Astrocyte of the spinal cord (primary cell): ENCODE results near the gene IFNL1.

ENCODE experiments used
- DNase-seq: peaks from one replicate; pipeline ENCODE4 v3.0.0; 2011; ENCODE audit warnings: low read depth, low spot score
- H3K4me3 ChIP-seq: 2 replicates; pipeline ENCODE4 v1.5.1; 2011; ENCODE audit warnings: low read depth, mild to moderate bottlenecking, low read length, moderate library complexity
- in situ Hi-C: cut with HindIII; loops from 2 replicates; pipeline ENCODE4 v1.10.0; 2017; ENCODE audit warnings: low sequenced_read_pairs
- TF ChIP-seq, protein P1 (sequence below): IDR thresholded peaks from 2 replicates; pipeline ENCODE4 v1.5.1; 2012; ENCODE audit warnings: low read depth, mild to moderate bottlenecking, low read length, inconsistent platforms

Gene IFNL1

GRCh38 chr19:39341719-39342604, 45.8 kb downstream of the IFNL1 start, which contains the start of gene SAMD4B:
Gene SAMD4B (plus strand): TSS chr19:39342421. CDS start chr19:39356894, 14,473 bp downstream.
- in situ Hi-C loops = no loop called here
- DNase-seq = peak; percentile 98
- H3K4me3 ChIP-seq = peak within 1 kb of the TSS; percentile 94
- TF ChIP-seq, protein P1, sequence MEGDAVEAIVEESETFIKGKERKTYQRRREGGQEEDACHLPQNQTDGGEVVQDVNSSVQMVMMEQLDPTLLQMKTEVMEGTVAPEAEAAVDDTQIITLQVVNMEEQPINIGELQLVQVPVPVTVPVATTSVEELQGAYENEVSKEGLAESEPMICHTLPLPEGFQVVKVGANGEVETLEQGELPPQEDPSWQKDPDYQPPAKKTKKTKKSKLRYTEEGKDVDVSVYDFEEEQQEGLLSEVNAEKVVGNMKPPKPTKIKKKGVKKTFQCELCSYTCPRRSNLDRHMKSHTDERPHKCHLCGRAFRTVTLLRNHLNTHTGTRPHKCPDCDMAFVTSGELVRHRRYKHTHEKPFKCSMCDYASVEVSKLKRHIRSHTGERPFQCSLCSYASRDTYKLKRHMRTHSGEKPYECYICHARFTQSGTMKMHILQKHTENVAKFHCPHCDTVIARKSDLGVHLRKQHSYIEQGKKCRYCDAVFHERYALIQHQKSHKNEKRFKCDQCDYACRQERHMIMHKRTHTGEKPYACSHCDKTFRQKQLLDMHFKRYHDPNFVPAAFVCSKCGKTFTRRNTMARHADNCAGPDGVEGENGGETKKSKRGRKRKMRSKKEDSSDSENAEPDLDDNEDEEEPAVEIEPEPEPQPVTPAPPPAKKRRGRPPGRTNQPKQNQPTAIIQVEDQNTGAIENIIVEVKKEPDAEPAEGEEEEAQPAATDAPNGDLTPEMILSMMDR = peak; percentile 59

- H3K4me3 ChIP-seq = peak overlapping the region; percentile 94
- in situ Hi-C loops = no loop called here
- no peak for DNase-seq
- TF ChIP-seq, protein P1 = no peak
Measured at GRCh38 chr19:39342647-39343305, 46.6 kb downstream of the IFNL1 start.

- TF ChIP-seq, protein P1 = peak; percentile 11
- DNase-seq = no peak
- H3K4me3 ChIP-seq = no peak overlapping the region
- in situ Hi-C loops = no loop called here
Measured at GRCh38 chr19:39345956-39346355, 49.7 kb downstream of the IFNL1 start.

GRCh38 chr19:39347332-39348164, 51.3 kb downstream of the IFNL1 start:
- no peak overlapping the region for H3K4me3 ChIP-seq
- TF ChIP-seq, protein P1 = no peak
- in situ Hi-C loops = no loop called here
- peak; percentile 12 for DNase-seq
